Measurements from ENCODE around the gene PHGDH. TPM values are rescaled to one million over a fixed set of nuclear protein-coding genes. Genes with fewer than 3 reads are reported as not detected.

Gene PHGDH
- total RNA-seq, 4 donors from 2014 or later: 16.5 to 56.3 (median 42.9) TPM

DNA sequence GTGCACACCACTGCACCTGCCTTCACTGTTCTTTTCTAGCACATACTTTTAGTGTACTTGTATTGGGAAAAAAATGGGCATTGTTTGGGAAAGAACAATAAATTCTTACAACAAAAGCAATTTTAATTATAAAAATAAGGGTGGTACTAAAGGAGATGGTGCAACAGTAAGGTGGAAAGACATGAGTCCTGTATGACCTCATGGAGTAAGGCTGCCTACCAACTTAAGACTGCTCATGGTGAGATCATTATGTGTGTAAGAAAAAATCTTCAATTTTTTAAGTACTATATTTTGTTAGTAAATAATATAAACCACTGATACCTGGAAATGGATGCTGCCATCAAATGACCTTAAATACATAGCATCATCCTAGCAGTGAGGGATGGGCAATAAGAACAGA is 29.6 kb upstream of the PHGDH start:
- no peak for DNase-seq (ENCODE audit: low spot score in 2 of 2)
- Histone ChIP-seq H3K4me1 (peaks cover 0 to 3% (median 0%) of the 10 kb centered on the region in 4 donors), H3K9me3 (no peaks in the 10 kb centered on the region), H3K36me3 (no peaks in the 10 kb centered on the region), H3K4me3 (no peak overlapping the region), H3K27me3 (no peaks in the 10 kb centered on the region), H3K27ac (no peak overlapping the region)
- TF ChIP-seq, protein P1, sequence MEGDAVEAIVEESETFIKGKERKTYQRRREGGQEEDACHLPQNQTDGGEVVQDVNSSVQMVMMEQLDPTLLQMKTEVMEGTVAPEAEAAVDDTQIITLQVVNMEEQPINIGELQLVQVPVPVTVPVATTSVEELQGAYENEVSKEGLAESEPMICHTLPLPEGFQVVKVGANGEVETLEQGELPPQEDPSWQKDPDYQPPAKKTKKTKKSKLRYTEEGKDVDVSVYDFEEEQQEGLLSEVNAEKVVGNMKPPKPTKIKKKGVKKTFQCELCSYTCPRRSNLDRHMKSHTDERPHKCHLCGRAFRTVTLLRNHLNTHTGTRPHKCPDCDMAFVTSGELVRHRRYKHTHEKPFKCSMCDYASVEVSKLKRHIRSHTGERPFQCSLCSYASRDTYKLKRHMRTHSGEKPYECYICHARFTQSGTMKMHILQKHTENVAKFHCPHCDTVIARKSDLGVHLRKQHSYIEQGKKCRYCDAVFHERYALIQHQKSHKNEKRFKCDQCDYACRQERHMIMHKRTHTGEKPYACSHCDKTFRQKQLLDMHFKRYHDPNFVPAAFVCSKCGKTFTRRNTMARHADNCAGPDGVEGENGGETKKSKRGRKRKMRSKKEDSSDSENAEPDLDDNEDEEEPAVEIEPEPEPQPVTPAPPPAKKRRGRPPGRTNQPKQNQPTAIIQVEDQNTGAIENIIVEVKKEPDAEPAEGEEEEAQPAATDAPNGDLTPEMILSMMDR (IDR thresholded peaks at IDR 0.05): no peak
- TF ChIP-seq EP300 (IDR thresholded peaks at IDR 0.05) (no peak), POLR2A (IDR thresholded peaks at IDR 0.05) (no peak)

DNA sequence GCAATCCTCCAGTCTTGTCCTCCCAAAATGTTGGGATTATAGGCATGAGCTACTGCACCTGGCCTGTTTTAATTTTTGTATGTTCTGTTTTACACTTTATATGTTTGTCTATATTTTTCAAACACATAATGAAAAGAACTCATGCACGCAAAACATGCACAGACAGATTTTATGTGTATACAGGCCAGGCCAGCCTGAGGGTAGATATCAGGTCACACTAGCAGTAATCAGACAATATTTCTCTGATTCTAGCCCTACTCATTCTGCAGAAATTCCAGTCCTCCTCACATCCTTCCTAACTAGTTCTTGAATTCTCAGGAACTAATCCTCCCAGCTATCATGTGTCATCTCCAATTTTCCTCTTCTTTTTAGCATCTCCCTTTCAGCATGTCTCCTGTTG is 27.8 kb upstream of the PHGDH start:
- H3K27ac ChIP-seq: no peak overlapping the region
- no peaks in the 10 kb centered on the region for H3K9me3 ChIP-seq
- H3K27me3 ChIP-seq: no peaks in the 10 kb centered on the region
- TF ChIP-seq, protein P1 (IDR thresholded peaks at IDR 0.05): no peak
- no peak for TF ChIP-seq POLR2A (IDR thresholded peaks at IDR 0.05)
- TF ChIP-seq EP300 (IDR thresholded peaks at IDR 0.05): no peak
- no peak overlapping the region for H3K4me3 ChIP-seq
- WGBS, 2 donors: 86 to 87% methylated on average over 1 of the region's 1 CpG
- DNase-seq (ENCODE audit: low spot score in 2 of 2): no peak
- no peaks in the 10 kb centered on the region for H3K36me3 ChIP-seq
- H3K4me1 ChIP-seq: no peaks in the 10 kb centered on the region

DNA sequence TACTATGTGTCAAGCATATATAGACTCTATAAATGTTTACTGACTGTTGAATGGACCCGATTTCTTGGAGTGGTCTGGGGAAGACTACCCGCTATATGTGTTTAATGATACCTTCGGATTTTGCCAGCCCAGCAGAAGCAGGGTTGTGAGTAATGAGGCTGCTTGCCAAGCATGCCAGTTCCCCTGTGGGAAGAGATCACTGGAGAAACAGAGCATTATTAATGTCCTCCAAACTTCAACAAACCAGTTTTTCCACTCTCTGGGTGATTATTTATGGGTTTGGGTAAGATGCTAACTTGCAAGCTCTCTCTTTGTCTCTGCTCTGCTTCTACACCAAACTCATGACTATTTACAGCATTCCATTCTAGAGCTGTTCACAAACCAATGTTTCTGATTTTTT is 25.1 kb upstream of the PHGDH start:
- 87 to 89% methylated on average over 3 of the region's 3 CpGs for WGBS, 2 donors
- no peaks in the 10 kb centered on the region for H3K27me3 ChIP-seq

DNA sequence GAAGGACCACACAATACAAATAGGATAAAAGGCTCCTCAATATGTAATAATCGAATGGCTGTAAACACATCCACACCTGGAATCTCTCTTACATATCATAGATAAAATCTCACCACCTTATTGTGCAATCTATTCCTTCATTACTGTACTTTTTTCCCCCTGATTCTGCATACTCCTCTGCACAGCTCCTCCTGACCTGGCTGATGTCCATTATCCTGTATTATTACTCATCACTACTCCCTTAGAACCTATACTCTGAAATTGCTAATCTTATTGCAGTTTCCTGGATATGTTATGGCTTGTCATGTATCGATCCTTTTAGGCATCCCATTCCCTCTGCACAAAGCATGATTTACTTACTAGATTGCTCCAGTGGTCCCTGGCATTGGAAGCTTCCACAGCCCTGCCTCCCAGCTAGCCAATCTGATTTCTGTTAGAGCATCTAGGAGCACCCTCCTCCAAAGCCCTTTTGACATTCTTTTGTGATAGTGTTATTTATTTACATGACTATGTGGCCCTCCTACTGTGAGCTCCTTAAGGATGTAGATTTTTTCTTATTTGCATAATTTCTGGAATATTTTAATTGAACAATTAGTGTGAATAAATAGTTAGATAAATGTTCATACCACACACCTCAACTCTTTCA is 24.2 kb upstream of the PHGDH start:
- Histone ChIP-seq H3K4me3 (no peak overlapping the region), H3K27me3 (no peaks in the 10 kb centered on the region), H3K9me3 (peaks cover 0 to 11% (median 0%) of the 10 kb centered on the region in 4 donors), H3K4me1 (no peaks in the 10 kb centered on the region), H3K27ac (no peak overlapping the region), H3K36me3 (no peaks in the 10 kb centered on the region)
- 68 to 75% methylated on average over 2 of the region's 2 CpGs for WGBS, 2 donors
- DNase-seq (ENCODE audit: low spot score in 2 of 2): no peak
- TF ChIP-seq, protein P1 (IDR thresholded peaks at IDR 0.05): no peak

More for the DNA sequence above, 25.1 kb upstream of the PHGDH start:
- Histone ChIP-seq H3K9me3 (peaks cover 0 to 2% (median 0%) of the 10 kb centered on the region in 4 donors), H3K4me3 (no peak overlapping the region), H3K4me1 (no peaks in the 10 kb centered on the region), H3K36me3 (no peaks in the 10 kb centered on the region), H3K27ac (no peak overlapping the region)
- DNase-seq (ENCODE audit: low spot score in 2 of 2): no peak
- TF ChIP-seq, protein P1 (IDR thresholded peaks at IDR 0.05): no peak
- TF ChIP-seq EP300 (IDR thresholded peaks at IDR 0.05) (no peak), POLR2A (IDR thresholded peaks at IDR 0.05) (no peak)

DNA sequence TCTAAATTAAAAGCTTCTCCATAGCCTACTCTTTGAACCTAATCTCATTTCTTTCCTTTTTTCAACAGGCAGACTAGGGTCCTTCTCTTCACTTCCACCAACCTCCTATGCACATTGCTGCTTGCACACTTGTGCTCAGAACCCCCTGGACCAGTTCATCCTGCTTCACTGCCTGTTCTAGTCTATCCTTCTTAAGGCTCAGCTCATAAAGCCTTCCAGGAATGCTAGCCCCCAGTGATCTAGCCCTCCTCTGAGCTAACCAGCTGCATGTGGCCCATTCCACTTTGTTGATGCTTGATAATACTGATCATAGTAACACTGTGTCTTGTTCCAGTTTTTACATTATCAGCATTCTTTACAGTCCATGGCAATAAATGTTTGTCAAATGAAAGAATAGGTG is 22.9 kb upstream of the PHGDH start:
- H3K4me3 ChIP-seq: no peak overlapping the region
- DNase-seq (ENCODE audit: low spot score in 2 of 2): no peak
- H3K9me3 ChIP-seq: peaks cover 0 to 12% (median 0%) of the 10 kb centered on the region in 4 donors
- H3K36me3 ChIP-seq: no peaks in the 10 kb centered on the region
- no peak overlapping the region for H3K27ac ChIP-seq
- H3K4me1 ChIP-seq: no peaks in the 10 kb centered on the region
- no peaks in the 10 kb centered on the region for H3K27me3 ChIP-seq
- TF ChIP-seq EP300 (IDR thresholded peaks at IDR 0.05): no peak
- TF ChIP-seq, protein P1 (IDR thresholded peaks at IDR 0.05): no peak
- TF ChIP-seq POLR2A (IDR thresholded peaks at IDR 0.05): no peak
